HTERT RPE-1 (cell line): ENCODE data around the gene NR1I3.

Experiments used
- in situ Hi-C: fragments of 300-500 bp; cut with MboI; formaldehyde crosslinking; loops from 4 replicates; pipeline ENCODE4 v1.14.3; 2020; ENCODE audit warnings: low sequenced_read_pairs

The NR1I3 gene

GRCh38 chr1:161196521-161197451, 41.2 kb downstream of the NR1I3 start:
- in situ Hi-C loops = no loop called here

- in situ Hi-C loops = no loop called here
Measured at GRCh38 chr1:161196111-161196510, 41.9 kb downstream of the NR1I3 start.

GRCh38 chr1:161195171-161195570, 42.8 kb downstream of the NR1I3 start:
- in situ Hi-C loops = no loop called here

GRCh38 chr1:161193561-161194235, 44.3 kb downstream of the NR1I3 start:
- in situ Hi-C loops = no loop called here

- in situ Hi-C loops = no loop called here
Measured at GRCh38 chr1:161192476-161193465, 45.2 kb downstream of the NR1I3 start.

GRCh38 chr1:161191971-161192370, 46.0 kb downstream of the NR1I3 start:
- in situ Hi-C loops = no loop called here

- in situ Hi-C loops = no loop called here
Measured at GRCh38 chr1:161190962-161191521, 47.0 kb downstream of the NR1I3 start.

GRCh38 chr1:161189036-161189435, 49.0 kb downstream of the NR1I3 start:
- in situ Hi-C loops = no loop called here

GRCh38 chr1:161188381-161188780, 49.6 kb downstream of the NR1I3 start:
- in situ Hi-C loops = no loop called here

GRCh38 chr1:161187311-161187710, 50.7 kb downstream of the NR1I3 start:
- in situ Hi-C loops = no loop called here

- in situ Hi-C loops = no loop called here
Measured at GRCh38 chr1:161185732-161186311, 52.2 kb downstream of the NR1I3 start.

GRCh38 chr1:161185282-161185682, 52.7 kb downstream of the NR1I3 start:
- in situ Hi-C loops = no loop called here

GRCh38 chr1:161182214-161182613, 55.8 kb downstream of the NR1I3 start:
- in situ Hi-C loops = no loop called here

- in situ Hi-C loops = no loop called here
Measured at GRCh38 chr1:161180639-161181038, 57.4 kb downstream of the NR1I3 start.

GRCh38 chr1:161179698-161180097, 58.3 kb downstream of the NR1I3 start:
- in situ Hi-C loops = no loop called here
